GM18867 (cell line): ENCODE data around the gene CDC42EP1.
"Not testable (repeated sequence)": the region's sequence is repeated elsewhere in the genome, so short reads cannot be mapped to it uniquely, and the experiment has no call there.

Experiments
- ATAC-seq: cut with Tn5 transposase; IDR thresholded peaks from one replicate; pipeline ENCODE4 v1.9.1; 2021; ENCODE audit warnings: mild to moderate bottlenecking, moderate library complexity; ENCODE audit not compliant: unreplicated experiment

The CDC42EP1 gene

GRCh38 chr22:37559901-37560607 lies at the start of gene CDC42EP1:
TSS of gene CDC42EP1 (plus strand) at chr22:37560480. CDS start at chr22:37566350, 5,870 bp downstream.
- no peak for ATAC-seq

GRCh38 chr22:37511395-37512104 lies 48.7 kb upstream of the CDC42EP1 start:
- no peak for ATAC-seq

- no peak for ATAC-seq
These were observed 45.7 kb upstream of the CDC42EP1 start for GRCh38 chr22:37514526-37515051.

- ATAC-seq, result no peak
These were observed 44.4 kb upstream of the CDC42EP1 start for GRCh38 chr22:37515901-37516300.

GRCh38 chr22:37516456-37516855 lies 43.8 kb upstream of the CDC42EP1 start:
- no peak for ATAC-seq

- no peak for ATAC-seq
These were observed 42.3 kb upstream of the CDC42EP1 start for GRCh38 chr22:37517826-37518450.

GRCh38 chr22:37518509-37519267 lies 41.6 kb upstream of the CDC42EP1 start:
- ATAC-seq, result no peak

- no peak for ATAC-seq
These were observed 40.7 kb upstream of the CDC42EP1 start, which contains the start of gene CARD10 for GRCh38 chr22:37519268-37520195. TSS of gene CARD10 (minus strand) at chr22:37519415. CDS start at chr22:37519200, 215 bp downstream.

GRCh38 chr22:37520776-37521191 lies 39.5 kb upstream of the CDC42EP1 start:
- no peak for ATAC-seq

GRCh38 chr22:37521236-37521739 lies 39.0 kb upstream of the CDC42EP1 start:
- ATAC-seq, result no peak

- no peak for ATAC-seq
These were observed 37.8 kb upstream of the CDC42EP1 start for GRCh38 chr22:37522482-37522881.

- no peak for ATAC-seq
These were observed 35.1 kb upstream of the CDC42EP1 start for GRCh38 chr22:37525073-37525745.

GRCh38 chr22:37525746-37526350 lies 34.4 kb upstream of the CDC42EP1 start:
- ATAC-seq, result no peak

GRCh38 chr22:37526376-37526775 lies 33.9 kb upstream of the CDC42EP1 start:
- ATAC-seq, result no peak

- ATAC-seq, result not testable (repeated sequence)
These were observed 33.1 kb upstream of the CDC42EP1 start for GRCh38 chr22:37527081-37527752.

GRCh38 chr22:37527952-37528351 lies 32.3 kb upstream of the CDC42EP1 start:
- not testable (repeated sequence) for ATAC-seq

- no peak for ATAC-seq
These were observed 30.5 kb upstream of the CDC42EP1 start for GRCh38 chr22:37529652-37530345.
